Measurements from ENCODE around the gene ROBO1.

GRCh38 chr3:79184251-79184650 is 583.5 kb downstream of the ROBO1 start:
- TF ChIP-seq POLR2AphosphoS5 (IDR thresholded peaks at IDR 0.05; ENCODE audit: borderline replicate concordance, low read depth, low read length) (no peak), EZH2 (IDR thresholded peaks at IDR 0.05) (no peak), FOXP2 (optimal IDR thresholded peaks at IDR 0.05; ENCODE audit: control extremely low read depth, extremely low read length, insufficient read depth) (no peak)

All from SK-N-MC (cell line).